ENCODE results near the gene FSTL3.

The FSTL3 gene

GRCh38 chr19:648305-648704 is 27.9 kb upstream of the FSTL3 start:
- Mint-ChIP-seq H3K4me3 (no peak overlapping the region), H3K4me1 (no peaks in the 10 kb centered on the region), H3K9me3 (no peaks in the 10 kb centered on the region), H3K27ac (no peak overlapping the region), H3K27me3 (ENCODE audit: low read depth) (no peaks in the 10 kb centered on the region), H3K36me3 (ENCODE audit: low read depth) (peaks cover 11% of the 10 kb centered on the region)
- no peak for TF ChIP-seq CTCF (IDR thresholded peaks at IDR 0.05; ENCODE audit: unreplicated experiment in 3 of 3)

GRCh38 chr19:648904-649801 is 27.0 kb upstream of the FSTL3 start:
- Mint-ChIP-seq H3K9me3 (no peaks in the 10 kb centered on the region), H3K36me3 (ENCODE audit: low read depth) (peaks cover 14% of the 10 kb centered on the region), H3K27me3 (ENCODE audit: low read depth) (no peaks in the 10 kb centered on the region), H3K27ac (no peak overlapping the region), H3K4me3 (no peak overlapping the region), H3K4me1 (peaks cover 4% of the 10 kb centered on the region)
- no peak for TF ChIP-seq CTCF (IDR thresholded peaks at IDR 0.05; ENCODE audit: unreplicated experiment in 3 of 3)

GRCh38 chr19:650121-650520 is 26.1 kb upstream of the FSTL3 start:
- no peak for TF ChIP-seq CTCF (IDR thresholded peaks at IDR 0.05; ENCODE audit: unreplicated experiment in 3 of 3)
- Mint-ChIP-seq H3K36me3 (ENCODE audit: low read depth) (peaks cover 11% of the 10 kb centered on the region), H3K27ac (no peak overlapping the region), H3K4me3 (no peak overlapping the region), H3K27me3 (ENCODE audit: low read depth) (no peaks in the 10 kb centered on the region), H3K9me3 (no peaks in the 10 kb centered on the region), H3K4me1 (peaks cover 6% of the 10 kb centered on the region)

GRCh38 chr19:651114-651818 is 24.9 kb upstream of the FSTL3 start:
- Mint-ChIP-seq H3K4me1 (peaks cover 18% of the 10 kb centered on the region), H3K4me3 (no peak overlapping the region), H3K36me3 (ENCODE audit: low read depth) (peaks cover 8% of the 10 kb centered on the region), H3K27me3 (ENCODE audit: low read depth) (no peaks in the 10 kb centered on the region), H3K9me3 (no peaks in the 10 kb centered on the region), H3K27ac (no peak overlapping the region)
- no peak for TF ChIP-seq CTCF (IDR thresholded peaks at IDR 0.05; ENCODE audit: unreplicated experiment in 3 of 3)

- Mint-ChIP-seq H3K36me3 (ENCODE audit: low read depth) (peaks cover 7% of the 10 kb centered on the region), H3K27me3 (ENCODE audit: low read depth) (no peaks in the 10 kb centered on the region), H3K27ac (no peak overlapping the region), H3K4me1 (peaks cover 20% of the 10 kb centered on the region), H3K9me3 (no peaks in the 10 kb centered on the region), H3K4me3 (no peak overlapping the region)
- TF ChIP-seq CTCF (IDR thresholded peaks at IDR 0.05; ENCODE audit: unreplicated experiment in 3 of 3), result no peak
These were observed 24.2 kb upstream of the FSTL3 start for GRCh38 chr19:651991-652390.
